BLaER1 treated with 17β-estradiol and CSF1 and Interleukin-3, amounts not matched to agents 10 nM and 100 nM (cell line): Measurements from ENCODE around the gene EBLN2.

ENCODE experiments used
- H3K27ac ChIP-seq, 11 experiments: shearing (Covaris generic); formaldehyde crosslinking; 2 replicates each; pipeline ENCODE4 v1.8.1; 2022
- H3K27me3 ChIP-seq, 11 experiments: shearing (Covaris generic); formaldehyde crosslinking; 2 replicates each; pipeline ENCODE4 v1.8.1; 2022
- H3K36me3 ChIP-seq, 11 experiments: shearing (Covaris generic); formaldehyde crosslinking; 2 replicates each; pipeline ENCODE4 v1.8.1; 2022
- H3K4me1 ChIP-seq, 10 experiments: shearing (Covaris generic); formaldehyde crosslinking; 2 replicates each; pipeline ENCODE4 v1.8.1; 2022
- H3K4me2 ChIP-seq, 11 experiments: shearing (Covaris generic); formaldehyde crosslinking; 2 replicates each; pipeline ENCODE4 v1.8.1; 2022
- H3K4me3 ChIP-seq, 10 experiments: shearing (Covaris generic); formaldehyde crosslinking; 2 replicates each; pipeline ENCODE4 v1.8.1; 2022
- H3K9ac ChIP-seq, 11 experiments: shearing (Covaris generic); formaldehyde crosslinking; 2 replicates each; pipeline ENCODE4 v1.8.1; 2022
- H3K9me3 ChIP-seq, 11 experiments: shearing (Covaris generic); formaldehyde crosslinking; replicated peaks in 1 of 11; 2 replicates each; pipeline ENCODE4 v1.8.1; 2022
- H4K20me1 ChIP-seq, 11 experiments: shearing (Covaris generic); formaldehyde crosslinking; 2 replicates each; pipeline ENCODE4 v1.8.1; 2022
- Cebpa-rat ChIP-seq, 11 experiments: shearing (Covaris generic); IDR thresholded peaks; 2 replicates each; pipeline ENCODE4 v1.8.1; 2022

EBLN2 gene

GRCh38 chr3:73084170-73084569, 22.7 kb downstream of the EBLN2 start:
- H4K20me1 ChIP-seq, result no peaks in the 10 kb centered on the region
- no peaks in the 10 kb centered on the region for H3K36me3 ChIP-seq
- H3K9me3 ChIP-seq, result no peaks in the 10 kb centered on the region
- no peak overlapping the region for H3K4me3 ChIP-seq
- no peaks in the 10 kb centered on the region for H3K27me3 ChIP-seq
- H3K4me1 ChIP-seq, result no peaks in the 10 kb centered on the region
- no peak overlapping the region for H3K4me2 ChIP-seq
- no peak overlapping the region for H3K27ac ChIP-seq
- TF ChIP-seq Cebpa-rat (IDR thresholded peaks at IDR 0.05), result no peak
- H3K9ac ChIP-seq, result no peak overlapping the region

GRCh38 chr3:73086071-73086494, 24.6 kb downstream of the EBLN2 start:
- no peaks in the 10 kb centered on the region for H3K27me3 ChIP-seq
- no peak overlapping the region for H3K4me2 ChIP-seq
- H4K20me1 ChIP-seq, result no peaks in the 10 kb centered on the region
- no peak overlapping the region for H3K27ac ChIP-seq
- 0 out of 20 replicates have a peak, but pooled peaks cover 0 to 5% (median 0%) of the 10 kb centered on the region in 10 experiments for H3K4me1 ChIP-seq
- no peaks in the 10 kb centered on the region for H3K36me3 ChIP-seq
- TF ChIP-seq Cebpa-rat (IDR thresholded peaks at IDR 0.05), result no peak
- no peaks in the 10 kb centered on the region; a peak in 2 of 22 replicates for H3K9me3 ChIP-seq
- no peak overlapping the region for H3K9ac ChIP-seq
- no peak overlapping the region for H3K4me3 ChIP-seq

- Histone ChIP-seq H3K9me3 (peaks cover 0 to 4% (median 0%) of the 10 kb centered on the region in 11 experiments; a peak in 5 of 22 replicates), H4K20me1 (no peaks in the 10 kb centered on the region), H3K27me3 (no peaks in the 10 kb centered on the region), H3K36me3 (no peaks in the 10 kb centered on the region), H3K4me1 (peaks cover 34 to 71% (median 49%) of the 10 kb centered on the region in 10 experiments), H3K4me2 (peak overlapping the region; percentile 74 to 95 (median 89)), H3K9ac (peak overlapping the region in 10 of 11 experiments; percentile 50 to 85 (median 78); a peak in 19 of 22 replicates), H3K4me3 (peak overlapping the region in 7 of 10 experiments; percentile 25 to 65 (median 54); a peak in 16 of 20 replicates), H3K27ac (peak overlapping the region in 10 of 11 experiments; percentile 69 to 98 (median 93); a peak in 20 of 22 replicates)
- TF ChIP-seq Cebpa-rat (IDR thresholded peaks at IDR 0.05), result no peak
Observed at GRCh38 chr3:73094129-73094528, 32.7 kb downstream of the EBLN2 start.

- H3K27ac ChIP-seq, result peak overlapping the region; percentile 31 to 98 (median 93); a peak in 21 of 22 replicates
- no peaks in the 10 kb centered on the region for H3K36me3 ChIP-seq
- H3K9me3 ChIP-seq, result peaks cover 0 to 4% (median 0%) of the 10 kb centered on the region in 11 experiments; a peak in 5 of 22 replicates
- no peaks in the 10 kb centered on the region for H4K20me1 ChIP-seq
- H3K4me1 ChIP-seq, result peaks cover 34 to 74% (median 53%) of the 10 kb centered on the region in 10 experiments
- H3K27me3 ChIP-seq, result no peaks in the 10 kb centered on the region
- peak in 9 of 11 experiments; percentile 32 to 96 (median 86); a peak in 17 of 22 replicates for TF ChIP-seq Cebpa-rat (IDR thresholded peaks at IDR 0.05)
- peak overlapping the region in 9 of 10 experiments; percentile 25 to 65 (median 53); a peak in 17 of 20 replicates for H3K4me3 ChIP-seq
- peak overlapping the region in 10 of 11 experiments; percentile 50 to 85 (median 78); a peak in 20 of 22 replicates for H3K9ac ChIP-seq
- H3K4me2 ChIP-seq, result peak overlapping the region; percentile 74 to 95 (median 89)
Observed at GRCh38 chr3:73094951-73095350, 33.5 kb downstream of the EBLN2 start.

- Histone ChIP-seq H3K27me3 (no peaks in the 10 kb centered on the region), H3K4me2 (peak overlapping the region in 9 of 11 experiments; percentile 81 to 95 (median 91); a peak in 18 of 22 replicates), H3K36me3 (no peaks in the 10 kb centered on the region), H3K4me1 (peaks cover 34 to 73% (median 53%) of the 10 kb centered on the region in 10 experiments), H3K27ac (peak overlapping the region in 5 of 11 experiments; percentile 90 to 98 (median 93); a peak in 8 of 22 replicates), H3K9me3 (peaks cover 0 to 4% (median 0%) of the 10 kb centered on the region in 11 experiments; a peak in 3 of 22 replicates), H3K4me3 (peak overlapping the region in 3 of 10 experiments; percentile 54 to 65 (median 60); a peak in 4 of 20 replicates), H4K20me1 (no peaks in the 10 kb centered on the region), H3K9ac (no peak overlapping the region)
- TF ChIP-seq Cebpa-rat (IDR thresholded peaks at IDR 0.05), result no peak
Observed at GRCh38 chr3:73096169-73096568, 34.7 kb downstream of the EBLN2 start.

- Histone ChIP-seq H4K20me1 (no peaks in the 10 kb centered on the region), H3K27ac (no peak overlapping the region; a peak in 1 of 22 replicates), H3K27me3 (no peaks in the 10 kb centered on the region), H3K4me3 (no peak overlapping the region), H3K9ac (no peak overlapping the region), H3K4me1 (peaks cover 34 to 62% (median 44%) of the 10 kb centered on the region in 10 experiments), H3K36me3 (no peaks in the 10 kb centered on the region), H3K4me2 (peak overlapping the region in 2 of 11 experiments; percentile 23 to 26; a peak in 3 of 22 replicates), H3K9me3 (peaks cover 0 to 4% (median 0%) of the 10 kb centered on the region in 11 experiments; a peak in 3 of 22 replicates)
- TF ChIP-seq Cebpa-rat (IDR thresholded peaks at IDR 0.05), result no peak
Observed at GRCh38 chr3:73098026-73098425, 36.6 kb downstream of the EBLN2 start.

GRCh38 chr3:73098873-73099272, 37.4 kb downstream of the EBLN2 start:
- TF ChIP-seq Cebpa-rat (IDR thresholded peaks at IDR 0.05), result no peak
- H3K27ac ChIP-seq, result peak overlapping the region in 3 of 11 experiments; percentile 5 to 8 (median 8); a peak in 2 of 22 replicates
- H3K36me3 ChIP-seq, result no peaks in the 10 kb centered on the region
- H3K4me3 ChIP-seq, result no peak overlapping the region
- H3K9ac ChIP-seq, result no peak overlapping the region
- H3K9me3 ChIP-seq, result peaks cover 0 to 4% (median 0%) of the 10 kb centered on the region in 11 experiments; a peak in 3 of 22 replicates
- peaks cover 28 to 55% (median 36%) of the 10 kb centered on the region in 10 experiments for H3K4me1 ChIP-seq
- H3K27me3 ChIP-seq, result no peaks in the 10 kb centered on the region
- H4K20me1 ChIP-seq, result no peaks in the 10 kb centered on the region
- H3K4me2 ChIP-seq, result peak overlapping the region in 9 of 11 experiments; percentile 3 to 46 (median 26); a peak in 15 of 22 replicates

- peak overlapping the region in 4 of 11 experiments; percentile 20 to 37 (median 30); a peak in 1 of 22 replicates for H3K27ac ChIP-seq
- no peaks in the 10 kb centered on the region for H3K27me3 ChIP-seq
- TF ChIP-seq Cebpa-rat (IDR thresholded peaks at IDR 0.05), result no peak
- peaks cover 7 to 34% (median 16%) of the 10 kb centered on the region in 10 experiments for H3K4me1 ChIP-seq
- H3K9ac ChIP-seq, result peak overlapping the region in 2 of 11 experiments; percentile 18 to 49; a peak in 2 of 22 replicates
- no peaks in the 10 kb centered on the region for H3K36me3 ChIP-seq
- H4K20me1 ChIP-seq, result no peaks in the 10 kb centered on the region
- peaks cover 0 to 4% (median 0%) of the 10 kb centered on the region in 11 experiments; a peak in 3 of 22 replicates for H3K9me3 ChIP-seq
- H3K4me3 ChIP-seq, result no peak overlapping the region
- H3K4me2 ChIP-seq, result peak overlapping the region in 5 of 11 experiments; percentile 26 to 44 (median 39); a peak in 5 of 22 replicates
Observed at GRCh38 chr3:73100741-73101559, 39.5 kb downstream of the EBLN2 start.

GRCh38 chr3:73101881-73102280, 40.4 kb downstream of the EBLN2 start:
- Histone ChIP-seq H3K27me3 (no peaks in the 10 kb centered on the region), H3K36me3 (no peaks in the 10 kb centered on the region), H3K4me2 (no peak overlapping the region), H3K4me3 (no peak overlapping the region), H4K20me1 (no peaks in the 10 kb centered on the region), H3K27ac (no peak overlapping the region), H3K9ac (no peak overlapping the region), H3K9me3 (peaks cover 0 to 4% (median 0%) of the 10 kb centered on the region in 11 experiments; a peak in 3 of 22 replicates), H3K4me1 (peaks cover 0 to 25% (median 11%) of the 10 kb centered on the region in 10 experiments; a peak in 13 of 20 replicates)
- no peak for TF ChIP-seq Cebpa-rat (IDR thresholded peaks at IDR 0.05)
